WTC11 (cell line): ENCODE results near the gene CAPN15.

ENCODE experiments used
- CTCF ChIP-seq: fragments of 200-600 bp; IDR thresholded peaks from 2 replicates; pipeline ENCODE4 v1.8.0; 2022; ENCODE audit warnings: antibody characterized with exemption
- JUN ChIP-seq: sonication (generic); formaldehyde crosslinking; IDR thresholded peaks from 2 replicates; pipeline ENCODE4 v1.8.0; 2023; ENCODE audit warnings: mild to moderate bottlenecking, missing genetic modification reagents
- MYBL2 ChIP-seq: sonication (generic); formaldehyde crosslinking; IDR thresholded peaks from 2 replicates; pipeline ENCODE4 v1.8.1; 2023; ENCODE audit warnings: mild to moderate bottlenecking, moderate library complexity, missing genetic modification reagents
- NFYB ChIP-seq: sonication (generic); formaldehyde crosslinking; conservative IDR thresholded peaks from 2 replicates; pipeline ENCODE4 v1.8.0; 2022; ENCODE audit warnings: low read depth, missing genetic modification reagents
- TF ChIP-seq, protein P1 (sequence below): sonication (generic); formaldehyde crosslinking; IDR thresholded peaks from 2 replicates; pipeline ENCODE4 v1.8.1; 2023; ENCODE audit warnings: mild to moderate bottlenecking, missing genetic modification reagents

DNA sequence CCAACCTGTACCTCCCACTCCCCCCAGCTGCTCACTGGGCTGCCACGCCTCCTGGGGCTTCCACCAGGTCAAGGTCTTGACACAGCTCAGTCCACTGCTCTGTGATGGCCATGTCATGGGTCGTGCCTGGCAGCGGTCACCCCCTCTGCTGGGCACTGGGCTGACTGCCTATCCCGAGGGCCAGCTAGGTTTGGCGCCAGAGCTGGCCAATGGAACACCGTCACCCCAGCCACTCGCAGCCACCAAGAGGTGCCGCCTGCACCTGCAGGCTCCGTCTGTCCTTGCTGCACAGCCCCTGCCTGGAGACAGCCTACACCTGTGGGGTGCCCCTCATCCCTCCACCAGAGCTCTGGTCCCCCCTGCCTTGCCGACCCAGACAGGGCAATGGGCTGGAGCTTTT, 57.8 kb downstream of the CAPN15 start:
- TF ChIP-seq CTCF (no peak), JUN (CRISPR knock-in tag) (no peak), NFYB (no peak), MYBL2 (no peak)
- TF ChIP-seq, protein P1, sequence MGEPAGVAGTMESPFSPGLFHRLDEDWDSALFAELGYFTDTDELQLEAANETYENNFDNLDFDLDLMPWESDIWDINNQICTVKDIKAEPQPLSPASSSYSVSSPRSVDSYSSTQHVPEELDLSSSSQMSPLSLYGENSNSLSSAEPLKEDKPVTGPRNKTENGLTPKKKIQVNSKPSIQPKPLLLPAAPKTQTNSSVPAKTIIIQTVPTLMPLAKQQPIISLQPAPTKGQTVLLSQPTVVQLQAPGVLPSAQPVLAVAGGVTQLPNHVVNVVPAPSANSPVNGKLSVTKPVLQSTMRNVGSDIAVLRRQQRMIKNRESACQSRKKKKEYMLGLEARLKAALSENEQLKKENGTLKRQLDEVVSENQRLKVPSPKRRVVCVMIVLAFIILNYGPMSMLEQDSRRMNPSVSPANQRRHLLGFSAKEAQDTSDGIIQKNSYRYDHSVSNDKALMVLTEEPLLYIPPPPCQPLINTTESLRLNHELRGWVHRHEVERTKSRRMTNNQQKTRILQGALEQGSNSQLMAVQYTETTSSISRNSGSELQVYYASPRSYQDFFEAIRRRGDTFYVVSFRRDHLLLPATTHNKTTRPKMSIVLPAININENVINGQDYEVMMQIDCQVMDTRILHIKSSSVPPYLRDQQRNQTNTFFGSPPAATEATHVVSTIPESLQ = no peak
